Right renal cortex interstitium (tissue), 3 donors: Measurements from ENCODE around the gene WHRN. TPM values are rescaled to one million over a fixed set of nuclear protein-coding genes. Genes with fewer than 3 reads are reported as not detected.
A peak's percentile ranks its signal among the peaks of the same experiment; 100 is the strongest.

Experiments used
- DNase-seq, 3 donors: peaks; one replicate each; pipeline ENCODE4 v3.0.0-alpha.2; 2013; ENCODE audit warnings: low read depth in 3 of 3, low spot score in 2 of 3
- polyA plus RNA-seq, 3 donors: library from polyadenylated mRNA; unstranded; fragments of 120-200 nt; gene quantifications; one replicate each; pipeline ENCODE4 v1.2.1, GENCODE V29; 2013; ENCODE audit not compliant: insufficient read length in 3 of 3

WHRN gene
- polyA plus RNA-seq: 1 to 10 TPM; 6.2 to 7.0 (median 6.8) TPM

GRCh38 chr9:114505187-114506081 lies at the start of gene WHRN:
WHRN (minus strand) TSS chr9:114505473; CDS start chr9:114504801, 672 bp downstream.
- peak in 2 of 3 donors; percentile 84 to 85 for DNase-seq

- no peak for DNase-seq
Measured at GRCh38 chr9:114553202-114553601, 47.9 kb upstream of the WHRN start.

GRCh38 chr9:114552706-114553105 lies 47.4 kb upstream of the WHRN start:
- no peak for DNase-seq

DNA sequence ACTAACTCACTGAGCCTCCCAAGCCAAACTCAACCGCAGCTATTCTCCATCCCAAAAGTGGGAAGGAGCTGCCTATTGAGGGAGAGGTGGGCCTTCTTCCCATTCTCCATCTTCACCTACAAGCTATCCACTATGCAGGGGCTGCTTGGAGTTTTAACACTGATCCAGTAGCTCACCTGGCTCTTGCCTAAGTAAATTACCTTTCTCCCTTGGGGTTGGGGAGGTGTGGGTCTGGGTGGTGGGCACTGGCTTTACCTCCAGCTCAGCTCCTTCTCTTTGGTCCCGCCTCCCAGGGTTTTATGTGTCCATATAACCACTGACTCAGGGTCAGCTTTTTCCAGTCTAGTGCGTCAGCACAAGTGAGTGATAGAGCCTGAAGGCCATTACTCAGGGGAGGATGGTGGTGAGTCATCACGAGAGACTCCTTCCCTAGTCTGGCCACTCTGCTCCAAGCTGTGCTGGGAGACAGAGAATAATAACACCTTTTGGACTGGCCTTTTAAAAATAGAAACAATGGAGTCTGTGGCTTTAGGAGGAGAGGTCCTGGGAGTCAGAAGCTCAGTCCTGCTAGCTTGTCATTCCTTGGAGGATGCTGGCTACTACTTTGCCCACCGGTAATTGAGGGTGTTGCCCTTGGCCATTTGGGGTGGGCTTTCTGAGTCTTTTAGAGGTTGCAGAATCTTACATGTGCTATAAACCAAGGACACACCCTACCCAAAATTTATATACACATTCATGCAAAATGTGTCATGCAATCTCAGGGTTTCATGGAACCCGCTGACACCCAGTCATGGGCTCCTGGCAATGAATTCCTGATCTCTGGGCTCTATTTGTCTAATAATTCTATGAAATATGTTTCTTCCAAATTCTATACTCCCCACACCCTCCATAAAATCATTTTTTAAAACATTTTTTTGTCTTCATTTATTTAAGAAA lies 46.7 kb upstream of the WHRN start:
- DNase-seq: peak in 1 of 3 donors; percentile 24

DNA sequence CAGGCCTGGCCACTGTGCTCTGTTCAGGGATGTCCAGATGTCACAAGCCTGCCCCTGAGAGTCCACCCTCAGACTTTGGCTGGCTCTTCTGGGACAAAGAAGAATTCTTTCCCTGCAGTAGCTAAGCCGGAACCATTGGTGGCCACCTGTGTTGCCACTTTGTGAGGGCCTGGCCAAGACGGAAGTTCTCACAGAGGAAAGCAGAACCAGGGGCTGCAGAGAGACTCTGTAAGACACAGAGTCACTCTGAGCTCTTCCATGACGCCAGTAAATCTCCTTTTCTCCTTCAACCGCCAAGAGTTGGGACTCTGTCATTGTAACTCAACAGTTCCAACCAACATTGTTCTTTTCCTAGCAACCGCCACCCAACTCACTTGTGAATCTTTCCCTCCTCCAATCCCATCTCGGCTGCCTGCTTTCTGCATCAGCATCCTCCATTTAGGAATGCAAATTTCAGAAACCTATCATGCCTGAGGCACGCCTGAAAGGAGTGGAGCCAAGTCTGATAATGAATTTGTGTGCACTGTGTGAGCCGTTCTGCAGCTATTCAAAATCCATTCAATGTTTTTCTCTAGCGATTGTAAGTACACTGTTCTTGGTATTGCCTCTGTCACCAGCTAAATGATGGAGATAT lies 44.5 kb upstream of the WHRN start:
- no peak for DNase-seq

DNA sequence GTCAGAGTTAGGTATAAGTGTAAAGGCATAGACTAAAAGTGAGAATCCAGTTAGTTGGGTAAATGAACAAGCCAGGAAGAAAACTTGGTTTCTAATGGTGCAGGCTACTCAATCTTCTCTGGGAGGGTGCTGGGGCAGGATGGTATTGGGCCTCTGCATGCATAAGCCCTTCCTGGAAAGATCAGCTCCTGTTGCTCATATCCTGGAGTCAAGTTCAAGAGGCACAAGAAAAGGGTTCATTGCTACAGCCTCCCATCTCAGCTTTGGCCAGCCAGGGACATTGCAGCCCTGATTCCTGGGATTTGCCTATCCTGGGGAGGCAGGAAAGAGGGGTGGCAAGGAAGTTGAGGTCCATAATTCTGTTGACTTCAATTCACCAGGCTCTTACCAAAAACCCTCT lies 41.6 kb upstream of the WHRN start:
- no peak for DNase-seq

DNA sequence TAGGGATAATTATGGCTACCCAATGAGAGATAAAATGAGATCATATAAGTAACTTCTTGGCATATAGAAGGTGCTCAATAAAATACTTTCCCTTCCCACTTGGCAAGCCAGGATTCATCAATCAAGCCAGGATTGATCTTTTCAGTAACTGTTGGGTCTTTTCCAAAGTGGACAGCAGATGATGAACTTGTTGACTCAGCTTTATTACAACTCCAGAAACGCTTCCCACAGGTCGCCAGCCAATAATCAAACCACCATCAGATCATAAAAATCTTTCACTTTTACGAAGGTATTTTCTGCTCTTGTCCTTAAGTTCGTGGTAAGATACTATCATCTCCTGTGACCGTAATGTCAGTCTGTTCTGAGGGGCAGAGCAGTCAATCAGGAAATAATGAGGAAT lies 39.8 kb upstream of the WHRN start:
- no peak for DNase-seq

DNA sequence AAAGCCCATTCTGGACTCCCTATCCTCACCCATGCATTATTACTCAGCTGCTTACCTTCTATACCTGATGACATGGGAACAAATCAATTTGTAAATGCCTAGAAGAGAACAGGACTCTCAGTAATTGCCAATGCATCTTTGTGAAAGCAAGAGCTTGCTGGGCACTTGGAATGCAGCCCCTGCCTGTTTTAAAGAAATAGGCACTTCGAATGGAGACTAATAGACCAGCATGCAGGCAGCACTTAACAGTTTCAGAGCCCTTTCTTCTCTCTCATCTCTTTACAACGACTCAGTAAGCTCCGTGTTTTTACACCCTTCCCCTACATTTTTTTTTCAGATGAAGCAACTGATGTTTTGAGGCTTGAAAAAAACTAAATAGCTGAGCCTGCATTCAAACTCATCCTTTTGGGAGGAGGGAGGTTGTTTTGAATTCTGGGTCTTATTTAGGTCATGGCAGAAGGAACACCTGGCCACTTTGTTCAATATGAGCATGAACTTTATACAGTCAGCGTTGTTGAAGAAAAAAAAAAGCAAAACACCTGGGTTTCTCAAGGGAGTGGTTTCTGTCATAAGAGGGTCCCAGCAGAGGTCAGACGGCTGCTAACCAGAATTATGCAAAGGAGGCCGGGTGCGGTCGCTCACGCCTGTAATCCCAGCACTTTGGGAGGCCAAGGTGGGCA lies 34.6 kb upstream of the WHRN start:
- no peak for DNase-seq

- no peak for DNase-seq
Measured at GRCh38 chr9:114538241-114538640, 33.0 kb upstream of the WHRN start.

GRCh38 chr9:114532561-114533237 lies 27.4 kb upstream of the WHRN start:
- no peak for DNase-seq

DNA sequence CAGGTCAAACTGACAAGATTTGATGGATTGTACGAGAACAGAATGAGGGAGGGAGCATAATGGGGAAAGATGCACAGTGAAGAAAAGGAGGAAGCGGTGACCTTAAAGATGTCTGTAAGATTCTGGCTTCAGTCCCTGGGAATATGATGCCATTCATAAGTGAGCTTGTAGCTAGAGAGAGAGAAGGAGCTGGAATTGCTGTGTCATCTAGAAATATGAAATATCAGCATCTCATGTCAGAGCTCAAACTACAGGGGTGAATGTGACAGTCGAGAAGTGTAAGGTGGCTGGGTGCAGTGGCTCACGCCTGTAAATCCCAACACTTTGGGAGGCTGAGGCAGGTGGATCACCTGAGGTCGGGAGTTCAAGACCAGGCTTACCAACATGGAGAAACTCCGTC lies 24.0 kb upstream of the WHRN start:
- no peak for DNase-seq

DNA sequence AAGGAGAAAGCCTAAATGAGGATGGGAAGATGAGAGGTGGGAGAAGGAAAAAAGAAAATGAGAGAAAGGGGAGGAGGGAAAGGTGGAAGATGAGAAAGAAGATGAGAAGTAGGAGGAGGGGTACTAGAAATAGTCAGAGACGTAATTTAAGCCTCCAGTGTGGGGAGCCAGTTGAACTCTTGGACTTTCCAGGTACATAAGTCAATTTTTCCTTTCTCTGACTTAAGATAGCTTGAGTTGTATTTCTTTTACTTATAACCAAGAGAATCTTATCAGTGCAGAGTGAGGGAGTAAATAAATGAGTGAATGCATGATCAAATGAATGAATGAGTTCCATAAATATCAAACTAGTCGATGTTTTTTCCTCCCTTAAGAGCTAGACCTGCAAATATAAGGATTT lies 21.5 kb upstream of the WHRN start:
- DNase-seq: no peak

- DNase-seq: no peak
Measured at GRCh38 chr9:114525513-114525912, 20.2 kb upstream of the WHRN start.

DNA sequence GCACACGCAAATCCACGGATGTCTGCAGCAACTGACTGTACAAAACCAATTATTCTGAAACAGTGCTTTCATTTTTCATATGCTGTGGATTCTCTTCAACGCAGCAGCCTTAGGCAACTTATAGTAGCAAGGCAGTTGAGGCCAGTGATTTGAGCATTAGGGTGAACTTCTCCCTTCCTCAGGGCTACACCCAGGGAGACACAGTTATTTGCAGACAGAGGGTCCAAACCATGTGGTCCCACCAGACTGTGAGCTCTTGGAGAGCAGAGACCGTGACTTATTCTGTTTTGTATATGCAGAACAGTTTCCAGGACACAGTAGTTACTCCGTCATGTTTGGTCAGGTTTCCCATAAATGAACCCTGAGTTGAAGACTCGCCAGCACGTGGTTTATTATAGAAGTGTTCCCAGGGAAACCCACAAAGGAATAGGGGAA lies 19.0 kb upstream of the WHRN start:
- DNase-seq: no peak

DNA sequence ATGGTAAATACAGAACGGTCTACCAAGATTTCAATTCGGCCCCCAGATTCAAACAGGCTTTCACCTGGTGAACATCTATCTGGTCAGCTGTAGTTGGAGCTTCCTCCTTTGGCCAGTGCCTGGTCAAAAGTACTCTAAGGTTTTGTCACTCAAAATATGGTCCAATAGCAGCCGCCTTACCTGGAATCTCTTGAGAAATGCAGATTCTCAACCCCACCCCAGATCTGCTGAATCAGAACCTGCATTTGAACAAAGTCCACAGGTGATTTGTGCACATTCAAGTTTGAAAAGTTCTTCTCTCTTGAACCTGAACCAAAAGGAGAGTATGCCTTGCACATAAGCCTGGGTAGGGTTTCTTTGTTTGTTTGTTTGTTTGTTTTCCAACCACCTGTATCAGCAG lies 17.6 kb upstream of the WHRN start:
- no peak for DNase-seq

- no peak for DNase-seq
Measured at GRCh38 chr9:114522286-114522685, 17.0 kb upstream of the WHRN start.

GRCh38 chr9:114521846-114522245 lies 16.6 kb upstream of the WHRN start:
- DNase-seq: no peak

DNA sequence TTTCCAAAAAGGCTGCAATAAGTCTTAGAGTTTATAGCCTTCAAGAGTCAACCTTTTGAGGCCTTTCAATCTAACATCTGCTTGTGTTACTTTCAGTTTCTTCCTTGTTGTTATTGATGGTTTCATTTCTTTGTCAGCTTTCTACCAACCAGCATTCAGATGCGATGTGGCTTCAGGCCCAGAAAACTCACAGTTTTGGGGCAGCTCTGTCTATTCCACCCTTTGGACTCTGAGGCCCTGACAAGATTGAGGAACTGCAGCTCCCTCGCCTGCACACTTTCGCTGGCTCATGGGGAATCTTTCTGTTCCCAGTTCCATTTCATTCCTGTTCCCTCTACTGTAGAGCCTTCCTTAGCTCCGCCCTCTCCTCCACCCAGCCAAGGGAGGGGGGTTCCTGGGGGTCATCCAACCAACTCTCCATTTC lies 13.3 kb upstream of the WHRN start:
- DNase-seq: no peak

GRCh38 chr9:114518120-114518519 lies 12.8 kb upstream of the WHRN start:
- no peak for DNase-seq

DNA sequence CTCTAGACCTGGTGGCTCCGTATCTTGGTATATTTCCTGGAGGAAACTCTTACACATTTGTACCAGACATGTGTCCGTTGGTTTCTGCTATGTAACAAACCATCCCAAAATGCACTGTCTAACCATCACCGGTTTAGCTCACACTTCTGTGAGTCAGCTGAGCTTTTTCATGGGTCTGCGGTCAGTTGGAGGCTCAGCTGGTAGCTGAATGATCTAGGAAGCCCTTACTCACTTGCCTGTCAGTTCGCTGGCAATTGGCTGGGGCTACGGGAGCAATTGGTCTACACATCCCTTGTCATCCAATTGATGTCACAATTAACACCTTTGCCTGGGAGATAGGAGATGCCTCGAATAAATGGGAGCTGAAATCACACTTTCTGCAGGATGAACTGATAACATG lies 11.6 kb upstream of the WHRN start:
- DNase-seq: no peak
